ENCODE results near the gene CAPN14.

CAPN14 gene

GRCh38 chr2:31234683-31235503 is 17.6 kb upstream of the CAPN14 start:
- H3K27ac Mint-ChIP-seq, result peak overlapping the region in 1 of 3 experiments; percentile 32
- no peak for TF ChIP-seq CTCF (IDR thresholded peaks at IDR 0.05; ENCODE audit: unreplicated experiment in 3 of 3)
- peak overlapping the region; percentile 83 to 88 (median 84) for H3K4me3 Mint-ChIP-seq
- H3K9me3 Mint-ChIP-seq, result no peaks in the 10 kb centered on the region
- peaks cover 21% of the 10 kb centered on the region for H3K27me3 Mint-ChIP-seq (ENCODE audit: low read depth)
- H3K4me1 Mint-ChIP-seq, result peaks cover 22% of the 10 kb centered on the region
- peaks cover 4% of the 10 kb centered on the region for H3K36me3 Mint-ChIP-seq (ENCODE audit: low read depth)

DNA sequence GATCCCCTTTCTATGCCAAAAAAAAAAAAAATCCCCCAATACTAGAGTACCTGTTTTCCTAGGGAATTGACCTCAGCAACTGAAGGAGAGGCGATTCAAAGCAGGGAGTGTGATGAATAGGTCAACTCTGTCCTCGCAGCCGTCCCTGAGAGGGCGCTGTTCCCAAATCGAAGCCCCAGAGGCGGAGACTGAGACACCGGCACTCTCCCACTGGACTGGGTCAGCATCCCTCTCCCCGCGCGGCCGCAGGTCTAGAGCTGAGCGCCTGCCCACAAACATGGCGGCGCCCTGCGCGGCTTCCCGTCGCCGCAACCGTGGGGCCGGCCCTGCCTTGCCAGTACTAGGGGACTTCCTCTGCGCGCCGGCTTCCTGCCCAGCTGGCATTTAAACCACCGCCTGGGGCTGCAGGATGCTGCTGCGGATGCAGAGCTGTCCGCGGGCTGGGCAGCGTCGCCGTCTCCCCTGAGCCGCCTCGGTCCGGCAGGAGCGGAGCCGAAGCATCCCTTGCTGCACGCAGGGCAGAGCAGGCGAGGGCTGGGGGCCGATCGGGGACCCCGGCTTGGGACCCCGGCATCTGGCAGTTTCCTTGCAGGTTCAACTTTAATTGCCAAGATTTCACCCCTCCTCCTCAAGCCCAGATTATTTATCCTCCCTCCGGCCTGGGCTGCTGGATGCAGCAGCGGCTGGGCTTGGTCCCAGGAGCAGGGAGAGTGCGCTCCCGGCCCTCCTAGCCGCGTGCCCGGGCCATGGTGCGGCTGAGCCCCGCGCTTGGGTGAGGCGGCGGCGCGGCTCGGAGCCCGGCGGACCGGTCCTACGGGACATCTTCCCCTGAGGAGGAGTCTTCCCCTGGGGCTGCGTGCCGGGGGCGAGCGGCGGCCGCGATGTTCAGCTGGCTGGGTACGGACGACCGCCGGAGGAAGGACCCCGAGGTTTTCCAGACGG is 16.7 kb upstream of the CAPN14 start, which contains the start of gene EHD3:
Gene EHD3 (plus strand): TSS at position 412 of the 942 bp plus-strand sequence. CDS start 470 bp downstream, at position 882.
- peaks cover 4% of the 10 kb centered on the region for H3K36me3 Mint-ChIP-seq (ENCODE audit: low read depth)
- TF ChIP-seq CTCF (IDR thresholded peaks at IDR 0.05; ENCODE audit: unreplicated experiment in 3 of 3), result peak; percentile 57 to 63 (median 61)
- H3K4me3 Mint-ChIP-seq, result peak within 1 kb of the TSS; percentile 84 to 88 (median 84)
- H3K9me3 Mint-ChIP-seq, result no peaks in the 10 kb centered on the region
- H3K4me1 Mint-ChIP-seq, result peaks cover 21% of the 10 kb centered on the region
- no peak within 1 kb of the TSS for H3K27ac Mint-ChIP-seq
- H3K27me3 Mint-ChIP-seq (ENCODE audit: low read depth), result peaks cover 26% of the 10 kb centered on the region

DNA sequence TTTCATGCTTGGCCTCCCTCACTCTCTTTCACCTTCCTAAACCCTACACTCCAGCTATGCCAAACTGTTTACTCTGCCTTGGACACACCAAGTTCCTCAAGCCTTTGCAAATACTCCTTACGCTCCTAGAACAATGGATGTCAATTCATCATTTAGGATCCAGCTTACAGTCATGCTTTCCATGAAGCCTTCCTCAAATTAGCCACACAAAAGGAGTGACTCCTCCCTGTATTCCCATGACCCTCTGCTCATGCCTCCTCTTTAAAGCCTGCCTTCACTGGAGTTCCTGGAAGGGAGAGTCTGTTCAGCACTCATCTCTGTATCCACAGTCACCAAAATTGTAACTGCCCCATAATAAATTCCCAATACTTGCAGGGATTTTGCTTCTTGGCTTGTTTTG is 15.9 kb upstream of the CAPN14 start:
- peak overlapping the region; percentile 84 to 88 (median 84) for H3K4me3 Mint-ChIP-seq
- no peak for TF ChIP-seq CTCF (IDR thresholded peaks at IDR 0.05; ENCODE audit: unreplicated experiment in 3 of 3)
- peaks cover 19% of the 10 kb centered on the region for H3K4me1 Mint-ChIP-seq
- no peaks in the 10 kb centered on the region for H3K9me3 Mint-ChIP-seq
- H3K36me3 Mint-ChIP-seq (ENCODE audit: low read depth), result peaks cover 3% of the 10 kb centered on the region
- H3K27ac Mint-ChIP-seq, result no peak overlapping the region
- peaks cover 26% of the 10 kb centered on the region for H3K27me3 Mint-ChIP-seq (ENCODE audit: low read depth)

- Mint-ChIP-seq H3K27ac (no peak overlapping the region), H3K4me3 (no peak overlapping the region), H3K27me3 (ENCODE audit: low read depth) (peaks cover 30% of the 10 kb centered on the region), H3K9me3 (no peaks in the 10 kb centered on the region), H3K36me3 (ENCODE audit: low read depth) (no peaks in the 10 kb centered on the region), H3K4me1 (peaks cover 16% of the 10 kb centered on the region)
- no peak for TF ChIP-seq CTCF (IDR thresholded peaks at IDR 0.05; ENCODE audit: unreplicated experiment in 3 of 3)
Observed at GRCh38 chr2:31232586-31232985, 15.3 kb upstream of the CAPN14 start.

DNA sequence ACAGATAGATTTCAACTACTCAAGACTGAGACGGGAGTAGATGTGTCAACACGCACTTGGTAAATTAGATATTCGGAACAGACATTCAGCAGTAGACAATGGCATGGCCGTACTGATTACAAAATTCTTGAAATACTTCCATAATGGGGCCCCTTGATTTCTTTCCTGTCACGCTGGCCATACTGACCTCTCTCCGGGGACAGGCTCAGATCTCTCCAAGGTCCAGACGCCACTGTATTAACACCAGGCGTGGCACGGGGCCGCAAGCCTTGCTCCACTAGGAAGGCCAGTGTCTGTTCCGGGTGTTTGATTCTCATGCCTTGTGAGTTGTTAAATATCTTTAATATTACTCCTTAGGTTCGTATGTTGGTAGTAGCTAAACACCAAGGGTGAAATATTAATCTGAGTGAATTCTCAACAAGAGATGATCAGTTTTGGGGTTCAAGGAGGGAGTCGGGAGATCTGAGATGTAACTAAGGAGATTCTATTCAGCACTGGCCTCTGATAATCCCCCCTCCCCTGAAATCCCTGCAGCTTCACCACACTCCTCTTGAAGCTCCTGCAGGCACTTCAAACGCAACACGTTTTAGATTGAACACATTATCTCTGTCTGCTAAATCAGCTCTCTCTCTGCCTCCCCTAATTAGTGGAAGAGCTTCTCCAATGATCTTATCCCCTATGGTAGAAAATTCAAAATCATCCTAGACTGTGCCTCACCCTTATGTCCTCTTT is 14.4 kb upstream of the CAPN14 start:
- Mint-ChIP-seq H3K9me3 (no peaks in the 10 kb centered on the region), H3K27me3 (ENCODE audit: low read depth) (peaks cover 38% of the 10 kb centered on the region), H3K4me1 (peaks cover 12% of the 10 kb centered on the region), H3K27ac (no peak overlapping the region), H3K36me3 (ENCODE audit: low read depth) (no peaks in the 10 kb centered on the region), H3K4me3 (no peak overlapping the region)
- no peak for TF ChIP-seq CTCF (IDR thresholded peaks at IDR 0.05; ENCODE audit: unreplicated experiment in 3 of 3)
